IgD-negative memory B cell (primary cell): ENCODE results near the gene TCHP. TPM values are rescaled to one million over a fixed set of nuclear protein-coding genes. Genes with fewer than 3 reads are reported as not detected.
A peak's percentile ranks its signal among the peaks of the same experiment; 100 is the strongest.

Source experiments
- H3K27ac Mint-ChIP-seq, 3 donors: one replicate each; pipeline ENCODE4 v1.8.0; 2020 to 2022; ENCODE audit warnings: mild to moderate bottlenecking in 3 of 3, mixed read lengths in 3 of 3, moderate library complexity in 1 of 3
- H3K27me3 Mint-ChIP-seq: one replicate; pipeline ENCODE4 v1.8.0; 2021; ENCODE audit warnings: mixed read lengths
- H3K36me3 Mint-ChIP-seq: one replicate; pipeline ENCODE4 v1.8.0; 2020; ENCODE audit warnings: mild to moderate bottlenecking, mixed read lengths
- H3K4me1 Mint-ChIP-seq, 3 donors: one replicate each; pipeline ENCODE4 v1.8.0; 2020 to 2022; ENCODE audit warnings: mixed read lengths in 3 of 3, mild to moderate bottlenecking in 1 of 3
- H3K4me3 Mint-ChIP-seq, 4 donors: one replicate each; pipeline ENCODE4 v1.8.0; 2020 to 2022; ENCODE audit warnings: mild to moderate bottlenecking in 4 of 4, mixed read lengths in 4 of 4, moderate library complexity in 3 of 4
- H3K9me3 Mint-ChIP-seq, 3 donors: one replicate each; pipeline ENCODE4 v1.8.0; 2020 to 2021; ENCODE audit warnings: mixed read lengths in 3 of 3, mild to moderate bottlenecking in 1 of 3
- polyA plus RNA-seq: library from polyadenylated mRNA; unstranded; fragments of 300-500 nt; fragmentation: Illumina TruSeq; gene quantifications from one replicate; pipeline ENCODE4 v1.2.3, GENCODE V29; 2021

TCHP gene
- polyA plus RNA-seq, 1 donor from 2014 or later = 12.5 TPM

DNA sequence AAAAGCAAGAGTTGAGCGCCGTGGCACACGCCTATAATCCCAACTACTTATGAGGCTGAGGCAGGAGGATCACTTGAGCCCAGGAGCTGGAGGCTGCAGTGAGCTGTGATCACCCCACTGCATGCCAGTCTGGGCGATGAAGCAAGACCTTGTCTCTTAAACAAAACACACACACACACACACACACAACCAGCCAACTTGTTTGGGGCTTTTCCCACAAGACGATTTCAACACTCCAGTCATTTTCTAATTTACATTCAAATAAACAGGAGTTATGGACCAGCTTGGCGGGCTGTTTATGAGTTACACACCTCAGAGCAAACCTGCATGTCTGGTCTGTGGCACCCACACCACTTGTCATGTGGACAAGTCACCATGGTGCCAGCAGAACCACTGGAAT lies 26.4 kb upstream of the TCHP start:
- peaks cover 2% of the 10 kb centered on the region for H3K36me3 Mint-ChIP-seq
- H3K4me3 Mint-ChIP-seq = no peak overlapping the region
- peaks cover 22 to 31% (median 22%) of the 10 kb centered on the region in 3 donors for H3K4me1 Mint-ChIP-seq
- H3K27ac Mint-ChIP-seq = no peak overlapping the region
- H3K9me3 Mint-ChIP-seq = no peaks in the 10 kb centered on the region
- no peaks in the 10 kb centered on the region for H3K27me3 Mint-ChIP-seq

- H3K36me3 Mint-ChIP-seq = peaks cover 2% of the 10 kb centered on the region
- no peaks in the 10 kb centered on the region for H3K27me3 Mint-ChIP-seq
- no peaks in the 10 kb centered on the region for H3K9me3 Mint-ChIP-seq
- peaks cover 28 to 41% (median 32%) of the 10 kb centered on the region in 3 donors for H3K4me1 Mint-ChIP-seq
- H3K27ac Mint-ChIP-seq = peak overlapping the region in 2 of 3 donors; percentile 45 to 68
- H3K4me3 Mint-ChIP-seq = peak overlapping the region in 3 of 4 donors; percentile 69 to 75 (median 73)
Observed at GRCh38 chr12:109875572-109876131, 24.4 kb upstream of the TCHP start.

- Mint-ChIP-seq H3K4me3 (peak overlapping the region in 2 of 4 donors; percentile 35 to 75), H3K9me3 (no peaks in the 10 kb centered on the region), H3K27ac (peak overlapping the region in 1 of 3 donors; percentile 45), H3K27me3 (no peaks in the 10 kb centered on the region), H3K36me3 (peaks cover 2% of the 10 kb centered on the region), H3K4me1 (peaks cover 26 to 47% (median 34%) of the 10 kb centered on the region in 3 donors)
Observed at GRCh38 chr12:109876406-109876805, 23.7 kb upstream of the TCHP start.

GRCh38 chr12:109877504-109878246 lies 22.4 kb upstream of the TCHP start:
- no peaks in the 10 kb centered on the region for H3K27me3 Mint-ChIP-seq
- no peaks in the 10 kb centered on the region for H3K9me3 Mint-ChIP-seq
- H3K4me1 Mint-ChIP-seq = peaks cover 26 to 47% (median 34%) of the 10 kb centered on the region in 3 donors
- H3K4me3 Mint-ChIP-seq = peak overlapping the region in 3 of 4 donors; percentile 86 to 87 (median 87)
- peak overlapping the region in 2 of 3 donors; percentile 62 to 89 for H3K27ac Mint-ChIP-seq
- peaks cover 2% of the 10 kb centered on the region for H3K36me3 Mint-ChIP-seq

DNA sequence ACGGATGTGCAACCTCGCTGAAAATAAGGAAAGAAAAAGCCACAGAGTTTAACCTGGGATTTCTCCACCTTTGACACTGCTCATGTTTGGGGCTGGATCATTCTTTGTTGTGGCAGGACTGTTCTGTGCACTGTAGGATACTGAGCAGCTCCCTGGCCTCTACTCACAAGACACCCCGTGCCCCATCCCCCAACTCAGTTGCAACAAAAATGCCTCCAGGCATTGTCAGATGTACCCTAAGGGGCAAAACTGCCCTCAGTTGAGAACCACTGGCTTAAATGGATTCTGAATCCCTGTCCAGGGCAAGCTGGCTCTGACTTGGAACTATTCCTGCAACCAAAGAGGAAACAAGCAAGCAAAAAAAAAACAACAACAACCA lies 21.8 kb upstream of the TCHP start:
- peak overlapping the region in 3 of 4 donors; percentile 86 to 97 (median 87) for H3K4me3 Mint-ChIP-seq
- H3K27me3 Mint-ChIP-seq = no peaks in the 10 kb centered on the region
- H3K36me3 Mint-ChIP-seq = peaks cover 2% of the 10 kb centered on the region
- H3K4me1 Mint-ChIP-seq = peaks cover 26 to 47% (median 34%) of the 10 kb centered on the region in 3 donors
- H3K9me3 Mint-ChIP-seq = no peaks in the 10 kb centered on the region
- peak overlapping the region in 2 of 3 donors; percentile 89 to 98 for H3K27ac Mint-ChIP-seq

GRCh38 chr12:109878749-109879148 lies 21.3 kb upstream of the TCHP start:
- peaks cover 2% of the 10 kb centered on the region for H3K36me3 Mint-ChIP-seq
- H3K4me1 Mint-ChIP-seq = peaks cover 26 to 47% (median 34%) of the 10 kb centered on the region in 3 donors
- peak overlapping the region; percentile 79 to 97 (median 88) for H3K4me3 Mint-ChIP-seq
- no peaks in the 10 kb centered on the region for H3K9me3 Mint-ChIP-seq
- no peaks in the 10 kb centered on the region for H3K27me3 Mint-ChIP-seq
- H3K27ac Mint-ChIP-seq = peak overlapping the region in 2 of 3 donors; percentile 89 to 98

- H3K27ac Mint-ChIP-seq = peak overlapping the region; percentile 80 to 98 (median 89)
- H3K27me3 Mint-ChIP-seq = no peaks in the 10 kb centered on the region
- peaks cover 2% of the 10 kb centered on the region for H3K36me3 Mint-ChIP-seq
- peak overlapping the region; percentile 86 to 97 (median 92) for H3K4me3 Mint-ChIP-seq
- H3K9me3 Mint-ChIP-seq = no peaks in the 10 kb centered on the region
- peaks cover 26 to 47% (median 34%) of the 10 kb centered on the region in 3 donors for H3K4me1 Mint-ChIP-seq
Observed at GRCh38 chr12:109879351-109880042, 20.6 kb upstream of the TCHP start.

GRCh38 chr12:109880043-109880931 lies 19.8 kb upstream of the TCHP start, which contains the start of gene GLTP:
Gene GLTP, minus strand, starts transcription at chr12:109880541. Its CDS starts 167 bp downstream, at chr12:109880374.
- peaks cover 2% of the 10 kb centered on the region for H3K36me3 Mint-ChIP-seq
- H3K27ac Mint-ChIP-seq = peak within 1 kb of the TSS; percentile 89 to 98 (median 94)
- no peaks in the 10 kb centered on the region for H3K27me3 Mint-ChIP-seq
- peak within 1 kb of the TSS; percentile 89 to 97 (median 92) for H3K4me3 Mint-ChIP-seq
- H3K4me1 Mint-ChIP-seq = peaks cover 22 to 42% (median 33%) of the 10 kb centered on the region in 3 donors
- no peaks in the 10 kb centered on the region for H3K9me3 Mint-ChIP-seq

GRCh38 chr12:109880938-109881337 lies 19.1 kb upstream of the TCHP start:
- H3K36me3 Mint-ChIP-seq = peaks cover 2% of the 10 kb centered on the region
- no peaks in the 10 kb centered on the region for H3K9me3 Mint-ChIP-seq
- H3K27me3 Mint-ChIP-seq = no peaks in the 10 kb centered on the region
- H3K4me1 Mint-ChIP-seq = peaks cover 15 to 35% (median 27%) of the 10 kb centered on the region in 3 donors
- H3K4me3 Mint-ChIP-seq = peak overlapping the region; percentile 79 to 89 (median 86)
- H3K27ac Mint-ChIP-seq = peak overlapping the region; percentile 70 to 94 (median 81)

DNA sequence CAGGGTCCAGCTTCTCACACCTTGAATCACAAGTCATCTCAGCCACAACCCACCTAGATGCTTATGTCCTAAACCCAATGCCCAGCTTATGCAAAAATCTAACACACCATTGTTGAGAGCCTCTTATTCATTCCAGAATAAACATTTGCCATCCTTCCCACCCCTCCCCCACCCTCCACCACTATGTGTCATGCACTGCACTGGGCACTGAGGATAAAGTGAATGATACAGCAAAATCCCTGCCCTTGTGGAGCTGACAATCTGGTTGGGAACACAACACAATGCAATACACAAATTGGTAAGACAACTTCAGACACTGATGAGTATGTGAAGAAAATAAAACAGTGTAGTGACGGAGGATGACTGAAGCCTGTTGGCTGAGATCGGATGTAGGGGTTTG lies 18.3 kb upstream of the TCHP start:
- peak overlapping the region in 3 of 4 donors; percentile 8 to 89 (median 84) for H3K4me3 Mint-ChIP-seq
- H3K4me1 Mint-ChIP-seq = peaks cover 14 to 33% (median 20%) of the 10 kb centered on the region in 3 donors
- H3K27ac Mint-ChIP-seq = peak overlapping the region in 1 of 3 donors; percentile 52
- H3K27me3 Mint-ChIP-seq = no peaks in the 10 kb centered on the region
- no peaks in the 10 kb centered on the region for H3K36me3 Mint-ChIP-seq
- H3K9me3 Mint-ChIP-seq = no peaks in the 10 kb centered on the region

DNA sequence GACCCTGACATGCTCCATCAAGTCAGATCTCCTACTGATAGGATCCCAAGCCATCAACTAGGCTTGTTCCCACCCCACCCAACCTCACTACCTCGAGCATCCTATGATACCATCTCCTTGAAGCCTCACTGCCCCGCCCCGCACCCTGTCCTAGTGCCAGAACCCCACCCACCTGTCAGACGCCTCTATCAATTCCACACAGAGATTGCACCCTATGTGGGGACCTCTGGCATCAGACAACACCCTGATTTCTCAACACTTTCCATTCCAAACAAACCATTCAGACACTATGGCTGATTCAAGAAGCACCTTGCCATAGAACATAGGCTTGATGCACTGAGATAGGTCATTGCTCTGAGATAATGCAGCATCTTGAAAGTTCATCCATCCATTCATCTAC lies 16.6 kb upstream of the TCHP start:
- Mint-ChIP-seq H3K9me3 (no peaks in the 10 kb centered on the region), H3K27me3 (no peaks in the 10 kb centered on the region), H3K4me1 (peaks cover 15 to 32% (median 22%) of the 10 kb centered on the region in 3 donors), H3K36me3 (no peaks in the 10 kb centered on the region), H3K27ac (no peak overlapping the region), H3K4me3 (peak overlapping the region in 1 of 4 donors; percentile 47)

DNA sequence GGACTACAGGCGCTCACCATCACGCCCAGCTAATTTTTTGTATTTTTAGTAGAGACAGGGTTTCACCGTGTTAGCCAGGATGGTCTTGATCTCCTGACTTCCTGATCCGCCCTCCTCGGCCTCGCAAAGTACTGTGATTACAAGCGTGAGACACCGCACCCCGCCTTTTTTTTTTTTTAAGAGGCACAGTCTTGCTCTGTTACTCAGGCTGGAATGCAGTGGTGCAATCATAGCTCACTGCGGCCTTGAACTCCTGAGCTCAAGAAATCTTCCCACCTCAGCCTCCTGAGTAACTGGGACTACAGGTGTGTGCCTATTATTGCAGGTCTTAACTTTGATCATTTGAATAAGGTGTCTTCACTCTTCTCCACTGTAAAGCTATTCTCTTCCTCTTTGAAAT lies 14.5 kb upstream of the TCHP start:
- Mint-ChIP-seq H3K4me3 (peak overlapping the region in 1 of 4 donors; percentile 23), H3K27me3 (no peaks in the 10 kb centered on the region), H3K4me1 (peaks cover 18 to 33% (median 22%) of the 10 kb centered on the region in 3 donors), H3K36me3 (no peaks in the 10 kb centered on the region), H3K9me3 (no peaks in the 10 kb centered on the region), H3K27ac (peak overlapping the region in 2 of 3 donors; percentile 39 to 48)

DNA sequence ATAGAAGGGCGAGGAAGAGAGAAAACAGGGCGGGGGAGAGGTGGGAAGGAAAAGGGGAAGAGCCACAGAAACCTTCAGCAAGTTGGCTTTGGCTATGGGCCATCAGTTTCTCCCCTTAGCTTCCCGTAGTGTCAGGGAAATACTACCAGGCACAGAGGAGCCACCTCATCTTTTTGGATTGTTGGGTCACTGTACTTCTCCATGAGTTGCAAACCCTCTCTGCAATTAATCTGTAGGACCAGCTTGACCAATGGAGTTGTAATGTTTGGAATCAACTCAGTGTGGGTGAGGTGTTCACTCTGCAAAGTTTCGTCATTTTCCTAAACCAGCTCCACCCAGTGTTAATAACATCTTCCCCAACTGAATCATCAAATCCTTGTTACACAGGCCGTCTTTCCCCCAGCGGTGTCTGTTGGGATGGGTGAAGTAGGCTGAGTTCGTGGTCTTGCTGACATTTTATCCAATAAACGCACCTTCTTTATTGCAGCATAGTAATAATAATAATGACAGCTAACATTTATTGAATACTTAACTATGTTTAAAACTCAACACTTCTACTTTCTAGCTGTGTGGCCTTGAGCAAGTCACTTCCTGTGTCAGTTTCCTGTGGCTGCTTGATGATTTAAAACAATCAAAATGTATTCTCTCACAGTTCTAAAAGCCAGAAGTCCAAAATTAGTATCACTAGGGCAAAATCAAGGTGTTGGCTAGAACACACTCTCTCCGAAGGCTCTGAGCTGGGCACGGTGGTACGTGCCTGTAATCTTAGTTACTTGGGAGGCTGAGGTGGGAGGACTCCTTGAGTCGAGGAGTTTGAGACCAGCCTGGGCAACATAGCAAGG lies 11.7 kb upstream of the TCHP start:
- Mint-ChIP-seq H3K4me3 (peak overlapping the region; percentile 64 to 84 (median 80)), H3K36me3 (peaks cover 3% of the 10 kb centered on the region), H3K9me3 (no peaks in the 10 kb centered on the region), H3K27ac (peak overlapping the region; percentile 88 to 94 (median 94)), H3K4me1 (peaks cover 38 to 45% (median 39%) of the 10 kb centered on the region in 3 donors), H3K27me3 (peaks cover 1% of the 10 kb centered on the region)
